Lower lobe of right lung (tissue), 2 donors: ENCODE measurements around the gene FGF1. TPM values are rescaled to one million over a fixed set of nuclear protein-coding genes. Genes with fewer than 3 reads are reported as not detected.

Experiments used
- ATAC-seq, 2 donors: fragments of 200-7000 bp; cut with Tn5 transposase; one replicate each; pipeline ENCODE4 v1.9.1; 2020 to 2022; ENCODE audit warnings: mild to moderate bottlenecking in 2 of 2, moderate library complexity in 2 of 2
- DNase-seq: peaks from one replicate; pipeline ENCODE4 v3.0.0-alpha.2; 2020
- H3K27ac ChIP-seq: fragments of 200-600 bp; one replicate; pipeline ENCODE4 v1.8.0; 2022
- H3K27me3 ChIP-seq: fragments of 200-600 bp; one replicate; pipeline ENCODE4 v1.8.0; 2022; ENCODE audit warnings: low read depth
- H3K36me3 ChIP-seq: fragments of 200-600 bp; one replicate; pipeline ENCODE4 v1.8.0; 2022; ENCODE audit warnings: mild to moderate bottlenecking
- H3K4me1 ChIP-seq: fragments of 200-600 bp; one replicate; pipeline ENCODE4 v1.8.0; 2022
- H3K4me3 ChIP-seq: fragments of 200-600 bp; one replicate; pipeline ENCODE4 v1.8.0; 2022; ENCODE audit warnings: mild to moderate bottlenecking
- H3K9me3 ChIP-seq: fragments of 200-600 bp; one replicate; pipeline ENCODE4 v1.8.0; 2022
- intact Hi-C: fragments of 100-400 bp; cut with DNase I; formaldehyde crosslinking; loops from one replicate; pipeline ENCODE4 v1.11.0; 2022
- total RNA-seq: library from RNA; stranded (reverse); fragmentation: NEBNext Ultra II Directional; extraction: Animal tissue kit (Norgen Biotek cat#: 25700); gene quantifications from one replicate; pipeline ENCODE4 v1.2.1, GENCODE V29; 2021
- TF ChIP-seq, protein P1 (sequence below): fragments of 200-600 bp; IDR thresholded peaks from one replicate; pipeline ENCODE4 v1.8.0; 2022; ENCODE audit warnings: antibody characterized with exemption, mild to moderate bottlenecking
- donor health status: DM: no; HTN: yes; CAD: no; lungs with severe emphysema.

The FGF1 gene
- total RNA-seq, 1 donor from 2014 or later, result 0.97 TPM

DNA sequence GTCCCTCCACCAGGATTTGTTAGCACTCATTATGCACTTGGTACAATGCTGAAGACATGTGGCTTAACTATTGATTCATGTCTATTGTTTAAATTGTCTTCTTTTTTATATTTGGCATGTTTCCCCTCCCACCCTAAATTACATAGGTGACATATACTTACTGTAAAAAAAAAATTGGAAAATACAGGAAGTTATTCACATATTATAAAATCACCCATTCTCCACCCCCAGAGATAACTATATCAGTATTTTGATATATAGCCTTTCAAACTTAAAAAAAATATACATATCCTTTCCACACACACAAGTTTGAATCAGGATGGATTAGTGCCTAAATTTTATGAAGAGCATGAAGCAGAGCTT, 87.6 kb downstream of the FGF1 start:
- TF ChIP-seq, protein P1, sequence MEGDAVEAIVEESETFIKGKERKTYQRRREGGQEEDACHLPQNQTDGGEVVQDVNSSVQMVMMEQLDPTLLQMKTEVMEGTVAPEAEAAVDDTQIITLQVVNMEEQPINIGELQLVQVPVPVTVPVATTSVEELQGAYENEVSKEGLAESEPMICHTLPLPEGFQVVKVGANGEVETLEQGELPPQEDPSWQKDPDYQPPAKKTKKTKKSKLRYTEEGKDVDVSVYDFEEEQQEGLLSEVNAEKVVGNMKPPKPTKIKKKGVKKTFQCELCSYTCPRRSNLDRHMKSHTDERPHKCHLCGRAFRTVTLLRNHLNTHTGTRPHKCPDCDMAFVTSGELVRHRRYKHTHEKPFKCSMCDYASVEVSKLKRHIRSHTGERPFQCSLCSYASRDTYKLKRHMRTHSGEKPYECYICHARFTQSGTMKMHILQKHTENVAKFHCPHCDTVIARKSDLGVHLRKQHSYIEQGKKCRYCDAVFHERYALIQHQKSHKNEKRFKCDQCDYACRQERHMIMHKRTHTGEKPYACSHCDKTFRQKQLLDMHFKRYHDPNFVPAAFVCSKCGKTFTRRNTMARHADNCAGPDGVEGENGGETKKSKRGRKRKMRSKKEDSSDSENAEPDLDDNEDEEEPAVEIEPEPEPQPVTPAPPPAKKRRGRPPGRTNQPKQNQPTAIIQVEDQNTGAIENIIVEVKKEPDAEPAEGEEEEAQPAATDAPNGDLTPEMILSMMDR, result no peak
- intact Hi-C loops, result no loop called here
- no peaks in the 10 kb centered on the region for H3K36me3 ChIP-seq
- no peak overlapping the region for H3K4me3 ChIP-seq
- H3K27ac ChIP-seq, result no peak overlapping the region
- no peaks in the 10 kb centered on the region for H3K27me3 ChIP-seq
- ATAC-seq (no peak), DNase-seq (no peak)
- no peaks in the 10 kb centered on the region for H3K9me3 ChIP-seq
- H3K4me1 ChIP-seq, result peaks cover 11% of the 10 kb centered on the region

GRCh38 chr5:142597546-142598337, 88.1 kb downstream of the FGF1 start:
- Histone ChIP-seq H3K27ac (no peak overlapping the region), H3K36me3 (no peaks in the 10 kb centered on the region), H3K9me3 (no peaks in the 10 kb centered on the region), H3K4me1 (peaks cover 11% of the 10 kb centered on the region), H3K4me3 (no peak overlapping the region), H3K27me3 (no peaks in the 10 kb centered on the region)
- DNase-seq (no peak), ATAC-seq (no peak)
- intact Hi-C loops, result no loop called here
- TF ChIP-seq, protein P1, result no peak

- DNase-seq, result no peak
- no peak for ATAC-seq
- Histone ChIP-seq H3K27ac (no peak overlapping the region), H3K27me3 (no peaks in the 10 kb centered on the region), H3K36me3 (no peaks in the 10 kb centered on the region), H3K4me3 (no peak overlapping the region), H3K9me3 (no peaks in the 10 kb centered on the region), H3K4me1 (peaks cover 11% of the 10 kb centered on the region)
- intact Hi-C loops, result no loop called here
- TF ChIP-seq, protein P1, result no peak
Measured at GRCh38 chr5:142597025-142597424, 88.9 kb downstream of the FGF1 start.

DNA sequence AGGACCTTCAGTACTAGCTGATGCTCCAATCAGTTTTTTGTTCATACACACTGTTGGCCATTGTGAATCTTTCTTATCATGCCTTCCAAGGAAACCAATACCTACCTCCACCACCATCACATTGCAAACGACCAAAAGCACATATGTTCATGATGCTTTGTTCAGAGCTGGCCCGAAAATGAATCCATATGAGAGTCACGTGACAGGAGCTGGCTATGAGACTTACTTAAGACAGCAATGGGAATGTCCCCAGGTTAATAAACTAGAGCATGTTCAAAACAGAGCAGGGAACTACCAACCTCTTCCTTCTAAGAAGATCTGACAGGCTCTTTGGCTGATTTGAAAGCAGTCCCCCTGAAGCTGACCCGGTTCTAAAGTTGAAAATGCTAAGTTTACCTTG, 93.5 kb downstream of the FGF1 start:
- H3K36me3 ChIP-seq, result no peaks in the 10 kb centered on the region
- TF ChIP-seq, protein P1, result no peak
- no peaks in the 10 kb centered on the region for H3K4me1 ChIP-seq
- no peak for DNase-seq
- H3K9me3 ChIP-seq, result no peaks in the 10 kb centered on the region
- intact Hi-C loops, result no loop called here
- H3K27me3 ChIP-seq, result no peaks in the 10 kb centered on the region
- H3K4me3 ChIP-seq, result no peak overlapping the region
- ATAC-seq, result no peak
- no peak overlapping the region for H3K27ac ChIP-seq

GRCh38 chr5:142590451-142591231, 95.2 kb downstream of the FGF1 start:
- Histone ChIP-seq H3K36me3 (no peaks in the 10 kb centered on the region), H3K27me3 (no peaks in the 10 kb centered on the region), H3K4me1 (no peaks in the 10 kb centered on the region), H3K27ac (no peak overlapping the region), H3K4me3 (no peak overlapping the region), H3K9me3 (no peaks in the 10 kb centered on the region)
- TF ChIP-seq, protein P1, result no peak
- intact Hi-C loops, result no loop called here
- DNase-seq (no peak), ATAC-seq (no peak)
